Rectal smooth muscle tissue (tissue), 1 donor: Measurements from ENCODE around the gene EHD2.
A peak's percentile ranks its signal among the peaks of the same experiment; 100 is the strongest.

Experiments
- H3K27ac ChIP-seq: one replicate; pipeline ENCODE4 v1.7.0; 2013; ENCODE audit warnings: low read depth, low read length, inconsistent platforms
- H3K27me3 ChIP-seq: one replicate; pipeline ENCODE4 v1.7.0; 2013; ENCODE audit warnings: low read length; ENCODE audit not compliant: control insufficient read depth, insufficient read depth
- H3K36me3 ChIP-seq: one replicate; pipeline ENCODE4 v1.7.0; 2013; ENCODE audit warnings: low read length; ENCODE audit not compliant: control insufficient read depth, insufficient read depth
- H3K4me1 ChIP-seq: one replicate; pipeline ENCODE4 v1.7.0; 2013; ENCODE audit warnings: low read length; ENCODE audit not compliant: control insufficient read depth, insufficient read depth
- H3K4me3 ChIP-seq: one replicate; pipeline ENCODE4 v1.7.0; 2013; ENCODE audit warnings: low read length
- H3K9ac ChIP-seq: one replicate; pipeline ENCODE4 v1.7.0; 2013; ENCODE audit warnings: low read length

Gene EHD2

DNA sequence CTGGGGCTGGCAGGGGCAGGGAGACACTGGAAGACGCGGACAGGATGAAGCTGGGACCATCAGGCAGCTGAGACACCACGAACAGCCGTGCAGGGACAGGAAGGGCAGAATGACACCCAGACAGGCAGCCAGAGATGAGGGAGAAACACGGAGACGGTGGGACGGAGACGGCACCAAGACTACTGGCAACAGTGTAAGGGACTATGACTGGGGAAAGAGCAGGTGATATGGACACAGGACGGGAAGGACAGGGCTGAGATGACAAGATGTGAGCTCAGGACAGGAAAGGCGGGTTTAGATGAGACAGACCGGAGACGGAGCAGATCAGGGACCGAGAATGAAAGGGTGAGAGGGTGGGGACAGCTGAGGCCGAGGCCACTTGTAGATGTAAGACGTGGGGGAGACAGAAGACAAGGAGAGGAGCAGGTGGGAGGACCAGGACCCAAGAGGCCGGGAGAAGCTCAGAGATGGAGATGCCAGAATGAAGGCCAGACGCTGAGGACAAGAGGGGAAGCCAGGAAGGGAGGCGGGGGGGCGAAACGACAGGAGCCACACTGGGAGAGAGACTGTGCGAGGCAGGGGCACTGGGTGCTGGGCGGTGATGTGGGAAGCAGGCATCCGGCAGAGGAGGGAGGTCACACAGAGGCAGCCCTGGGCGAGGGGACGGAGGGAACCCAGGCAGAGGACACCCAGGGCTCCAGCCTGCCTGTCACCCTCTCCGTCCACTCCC, 17.5 kb upstream of the EHD2 start:
- peaks cover 18% of the 10 kb centered on the region for H3K36me3 ChIP-seq
- H3K27ac ChIP-seq, result no peak overlapping the region
- no peaks in the 10 kb centered on the region for H3K27me3 ChIP-seq
- peaks cover 3% of the 10 kb centered on the region for H3K4me1 ChIP-seq
- no peak overlapping the region for H3K9ac ChIP-seq
- no peak overlapping the region for H3K4me3 ChIP-seq

- Histone ChIP-seq H3K9ac (no peak overlapping the region), H3K4me1 (peaks cover 3% of the 10 kb centered on the region), H3K27me3 (no peaks in the 10 kb centered on the region), H3K4me3 (no peak overlapping the region), H3K36me3 (peaks cover 15% of the 10 kb centered on the region), H3K27ac (no peak overlapping the region)
Observed at GRCh38 chr19:47696635-47697034, 16.6 kb upstream of the EHD2 start.

DNA sequence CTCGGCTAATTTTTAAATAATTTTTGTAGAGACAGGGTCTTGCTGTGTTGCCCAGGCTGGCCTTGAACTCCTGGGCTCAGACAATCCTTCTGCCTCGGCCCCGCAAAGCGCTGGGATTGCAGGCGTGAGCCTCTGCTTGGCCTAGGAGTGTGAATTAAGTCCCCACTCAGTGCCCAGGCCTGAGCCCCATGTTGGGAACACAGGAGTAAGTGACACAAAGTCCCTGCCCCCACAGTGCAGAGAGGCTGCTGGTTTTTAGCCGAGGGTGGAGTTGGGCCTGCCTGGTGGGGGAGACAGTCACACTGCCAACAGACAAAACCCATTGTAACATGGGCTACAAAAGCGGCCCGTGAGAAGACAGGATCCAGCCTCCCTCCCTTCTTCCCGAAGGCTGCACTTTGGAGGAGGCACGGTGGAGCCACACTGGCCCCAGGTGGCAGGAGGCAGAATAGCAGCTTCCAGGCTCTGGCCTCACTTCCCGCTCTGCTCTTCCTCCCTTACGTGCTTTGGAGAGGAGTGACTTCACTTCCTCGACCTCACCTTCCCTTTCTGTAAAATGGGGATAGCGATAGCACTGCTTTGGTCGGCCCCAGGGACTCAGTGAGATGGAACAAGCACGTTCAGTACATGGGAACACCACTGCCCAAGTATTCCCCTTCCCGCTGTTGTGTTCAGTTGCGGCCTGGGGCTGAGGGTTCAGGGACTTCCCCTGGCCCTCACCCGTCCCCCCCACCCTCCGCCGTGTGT, 15.2 kb upstream of the EHD2 start:
- Histone ChIP-seq H3K9ac (no peak overlapping the region), H3K4me3 (no peak overlapping the region), H3K27me3 (no peaks in the 10 kb centered on the region), H3K36me3 (peaks cover 22% of the 10 kb centered on the region), H3K27ac (peak overlapping the region; percentile 35), H3K4me1 (peaks cover 3% of the 10 kb centered on the region)

DNA sequence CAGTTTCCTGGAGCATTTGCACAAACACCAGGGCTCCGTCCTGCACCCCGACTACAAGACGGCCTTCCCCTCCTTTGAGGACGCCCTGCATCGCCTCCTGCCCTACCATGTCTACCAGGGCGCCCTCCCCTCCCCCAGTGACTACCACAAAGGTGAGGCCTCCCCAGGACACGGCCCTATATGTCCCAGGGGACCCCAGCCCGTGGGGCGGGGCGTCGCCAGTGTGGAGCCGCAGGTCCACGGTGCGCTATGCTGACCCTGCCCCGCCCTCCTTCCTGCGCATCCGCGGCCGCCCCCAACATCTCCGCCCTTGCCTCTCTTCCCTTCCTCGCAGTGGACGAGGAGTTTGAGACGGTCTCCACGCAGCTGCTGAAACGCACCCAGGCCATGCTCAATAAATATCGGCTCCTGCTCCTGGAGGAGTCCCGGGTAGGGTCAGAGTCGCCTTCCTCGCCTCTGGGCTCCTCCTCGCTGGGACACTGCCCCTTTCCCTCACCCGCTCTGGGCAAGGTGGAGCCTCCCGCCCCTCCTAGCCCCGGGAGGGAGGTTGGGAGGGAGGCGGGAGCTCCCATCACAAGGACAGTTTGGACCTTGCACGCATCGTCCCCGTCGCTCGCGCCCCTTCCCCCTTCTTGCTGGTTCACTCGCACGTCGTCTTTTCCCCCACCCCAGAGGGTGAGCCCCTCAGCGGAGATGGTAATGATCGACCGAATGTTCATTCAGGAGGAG, 14.4 kb upstream of the EHD2 start:
- Histone ChIP-seq H3K9ac (no peak overlapping the region), H3K27me3 (no peaks in the 10 kb centered on the region), H3K27ac (no peak overlapping the region), H3K4me1 (peaks cover 3% of the 10 kb centered on the region), H3K4me3 (no peak overlapping the region), H3K36me3 (peaks cover 22% of the 10 kb centered on the region)

- H3K9ac ChIP-seq, result no peak overlapping the region
- H3K4me1 ChIP-seq, result peaks cover 3% of the 10 kb centered on the region
- H3K27ac ChIP-seq, result no peak overlapping the region
- H3K27me3 ChIP-seq, result no peaks in the 10 kb centered on the region
- peaks cover 22% of the 10 kb centered on the region for H3K36me3 ChIP-seq
- no peak overlapping the region for H3K4me3 ChIP-seq
Observed at GRCh38 chr19:47699360-47699917, 13.8 kb upstream of the EHD2 start.

- no peak overlapping the region for H3K9ac ChIP-seq
- no peaks in the 10 kb centered on the region for H3K27me3 ChIP-seq
- H3K4me1 ChIP-seq, result peaks cover 3% of the 10 kb centered on the region
- H3K4me3 ChIP-seq, result no peak overlapping the region
- no peak overlapping the region for H3K27ac ChIP-seq
- H3K36me3 ChIP-seq, result peaks cover 14% of the 10 kb centered on the region
Observed at GRCh38 chr19:47700934-47701716, 12.1 kb upstream of the EHD2 start.

DNA sequence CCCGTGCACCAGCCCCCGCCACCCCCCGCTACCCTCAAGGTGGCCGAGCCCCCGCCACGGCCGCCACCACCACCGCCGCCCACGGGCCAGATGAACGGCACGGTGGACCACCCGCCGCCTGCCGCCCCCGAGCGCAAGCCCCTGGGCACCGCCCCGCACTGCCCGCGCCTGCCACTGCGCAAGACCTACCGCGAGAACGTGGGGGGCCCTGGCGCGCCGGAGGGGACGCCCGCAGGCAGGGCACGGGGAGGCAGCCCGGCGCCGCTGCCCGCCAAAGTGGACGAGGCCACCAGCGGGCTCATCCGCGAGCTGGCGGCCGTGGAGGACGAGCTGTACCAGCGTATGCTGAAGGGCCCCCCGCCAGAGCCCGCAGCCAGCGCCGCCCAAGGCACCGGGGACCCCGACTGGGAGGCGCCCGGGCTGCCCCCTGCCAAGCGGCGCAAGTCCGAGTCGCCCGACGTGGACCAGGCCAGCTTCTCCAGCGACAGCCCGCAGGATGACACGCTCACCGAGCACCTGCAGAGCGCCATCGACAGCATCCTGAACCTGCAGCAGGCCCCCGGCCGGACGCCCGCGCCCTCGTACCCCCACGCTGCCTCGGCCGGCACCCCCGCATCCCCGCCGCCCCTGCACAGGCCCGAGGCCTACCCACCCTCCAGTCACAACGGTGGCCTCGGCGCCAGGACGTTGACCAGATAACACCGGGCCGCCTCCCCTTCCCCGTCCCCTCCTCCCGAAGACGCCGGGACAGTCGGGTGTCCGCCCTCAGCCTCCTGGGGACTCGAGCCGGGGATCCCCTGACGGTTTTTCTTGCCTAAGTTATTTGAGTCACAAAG, 11.3 kb upstream of the EHD2 start:
- Histone ChIP-seq H3K4me1 (peaks cover 3% of the 10 kb centered on the region), H3K9ac (no peak overlapping the region), H3K27me3 (no peaks in the 10 kb centered on the region), H3K4me3 (no peak overlapping the region), H3K27ac (no peak overlapping the region), H3K36me3 (peaks cover 14% of the 10 kb centered on the region)

GRCh38 chr19:47702671-47703070, 10.6 kb upstream of the EHD2 start:
- Histone ChIP-seq H3K27ac (no peak overlapping the region), H3K4me3 (no peak overlapping the region), H3K27me3 (no peaks in the 10 kb centered on the region), H3K4me1 (peaks cover 3% of the 10 kb centered on the region), H3K36me3 (peaks cover 14% of the 10 kb centered on the region), H3K9ac (no peak overlapping the region)

GRCh38 chr19:47703301-47703700, 9.9 kb upstream of the EHD2 start:
- Histone ChIP-seq H3K36me3 (peaks cover 14% of the 10 kb centered on the region), H3K4me3 (no peak overlapping the region), H3K27ac (no peak overlapping the region), H3K27me3 (no peaks in the 10 kb centered on the region), H3K9ac (no peak overlapping the region), H3K4me1 (no peaks in the 10 kb centered on the region)

GRCh38 chr19:47704024-47704423, 9.2 kb upstream of the EHD2 start:
- Histone ChIP-seq H3K4me1 (no peaks in the 10 kb centered on the region), H3K4me3 (no peak overlapping the region), H3K9ac (no peak overlapping the region), H3K36me3 (peaks cover 9% of the 10 kb centered on the region), H3K27me3 (no peaks in the 10 kb centered on the region), H3K27ac (no peak overlapping the region)

- no peaks in the 10 kb centered on the region for H3K4me1 ChIP-seq
- H3K27ac ChIP-seq, result no peak overlapping the region
- no peak overlapping the region for H3K9ac ChIP-seq
- no peaks in the 10 kb centered on the region for H3K27me3 ChIP-seq
- H3K4me3 ChIP-seq, result no peak overlapping the region
- peaks cover 8% of the 10 kb centered on the region for H3K36me3 ChIP-seq
Observed at GRCh38 chr19:47704656-47705055, 8.6 kb upstream of the EHD2 start.
